ENCODE measurements around the gene PAK3.

- TF ChIP-seq EZH2 (IDR thresholded peaks at IDR 0.05) (no peak), POLR2AphosphoS5 (IDR thresholded peaks at IDR 0.05; ENCODE audit: borderline replicate concordance, low read depth, low read length) (no peak)
Observed at GRCh38 chrX:111216293-111216801, 120.4 kb downstream of the PAK3 start.

All from SK-N-MC (cell line).